Adrenal gland (tissue), 5 donors: ENCODE data around the gene ARHGEF11.

Source experiments
- POLR2A ChIP-seq, 2 donors: fragments of 450-650 bp; IDR thresholded peaks; one replicate each; pipeline ENCODE4 v1.6.1; 2017; ENCODE audit warnings: antibody characterized with exemption in 2 of 2, mild to moderate bottlenecking in 2 of 2, moderate library complexity in 1 of 2
- TF ChIP-seq, protein P1 (sequence below), 6 experiments: fragments of 450-650 bp in 4 of 6; fragments of 200-600 bp in 2 of 6; sonication (generic) in 1 of 6; IDR thresholded peaks; 1 replicate in 5 of 6; 2 replicates in 1 of 6; pipeline versions ENCODE4 v1.5.1 to v1.8.0; 2016 to 2021; ENCODE audit warnings: antibody characterized with exemption in 6 of 6, mild to moderate bottlenecking in 2 of 6, moderate library complexity in 1 of 6
- donor health status: DM: no; HTN: no; CAD: no.

DNA sequence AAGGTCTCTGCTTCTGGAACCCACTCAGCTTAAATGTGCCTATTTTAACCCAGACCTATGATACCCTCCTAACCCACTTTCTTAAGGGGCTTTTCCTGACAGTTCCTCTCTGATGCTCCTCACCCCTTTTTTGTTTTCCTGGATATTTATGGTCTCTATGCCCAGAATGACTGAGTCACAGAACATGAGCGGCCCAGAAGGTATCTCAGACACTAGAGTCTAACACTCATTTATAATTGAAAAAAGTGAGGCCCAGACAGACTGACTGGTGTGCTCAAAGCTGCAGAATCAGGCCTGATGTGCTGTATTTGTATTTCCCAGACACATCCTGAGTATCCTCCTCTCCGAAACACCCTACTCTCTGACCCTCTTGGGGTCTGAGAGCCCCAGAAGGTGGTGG lies 81.1 kb downstream of the ARHGEF11 start:
- TF ChIP-seq, protein P1, sequence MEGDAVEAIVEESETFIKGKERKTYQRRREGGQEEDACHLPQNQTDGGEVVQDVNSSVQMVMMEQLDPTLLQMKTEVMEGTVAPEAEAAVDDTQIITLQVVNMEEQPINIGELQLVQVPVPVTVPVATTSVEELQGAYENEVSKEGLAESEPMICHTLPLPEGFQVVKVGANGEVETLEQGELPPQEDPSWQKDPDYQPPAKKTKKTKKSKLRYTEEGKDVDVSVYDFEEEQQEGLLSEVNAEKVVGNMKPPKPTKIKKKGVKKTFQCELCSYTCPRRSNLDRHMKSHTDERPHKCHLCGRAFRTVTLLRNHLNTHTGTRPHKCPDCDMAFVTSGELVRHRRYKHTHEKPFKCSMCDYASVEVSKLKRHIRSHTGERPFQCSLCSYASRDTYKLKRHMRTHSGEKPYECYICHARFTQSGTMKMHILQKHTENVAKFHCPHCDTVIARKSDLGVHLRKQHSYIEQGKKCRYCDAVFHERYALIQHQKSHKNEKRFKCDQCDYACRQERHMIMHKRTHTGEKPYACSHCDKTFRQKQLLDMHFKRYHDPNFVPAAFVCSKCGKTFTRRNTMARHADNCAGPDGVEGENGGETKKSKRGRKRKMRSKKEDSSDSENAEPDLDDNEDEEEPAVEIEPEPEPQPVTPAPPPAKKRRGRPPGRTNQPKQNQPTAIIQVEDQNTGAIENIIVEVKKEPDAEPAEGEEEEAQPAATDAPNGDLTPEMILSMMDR (IDR thresholded peaks at IDR 0.05): no peak
- no peak for TF ChIP-seq POLR2A (IDR thresholded peaks at IDR 0.05)
